Measurements from ENCODE around the gene ARHGAP12. TPM values are rescaled to one million over a fixed set of nuclear protein-coding genes. Genes with fewer than 3 reads are reported as not detected.

ARHGAP12 gene
- polyA plus RNA-seq, 1 donor from 2014 or later, result 62.6 TPM

DNA sequence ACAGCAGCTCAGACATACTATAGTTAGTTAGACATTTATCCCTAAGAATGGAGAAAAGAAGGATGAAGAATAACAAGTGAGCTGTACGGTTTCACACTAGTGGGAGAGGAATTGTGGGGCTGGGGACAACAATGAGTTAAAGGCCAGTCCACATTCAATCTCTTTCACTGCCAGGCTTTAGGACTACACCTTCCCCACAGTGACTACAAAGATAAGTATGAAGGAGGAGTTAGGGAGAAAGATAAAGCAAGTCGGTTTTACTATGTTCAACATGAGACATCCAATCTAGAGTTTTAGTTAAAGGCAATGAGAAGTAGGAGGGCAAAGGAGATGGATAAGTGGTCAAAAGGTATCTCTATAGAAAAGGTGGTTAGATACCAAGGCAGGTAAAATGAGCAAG lies 16.3 kb downstream of the ARHGAP12 start:
- Histone ChIP-seq H3F3A (ENCODE audit: insufficient read depth, low read length, poor library complexity, severe bottlenecking) (no peaks in the 10 kb centered on the region), H3K27ac (ENCODE audit: low read length) (no peak overlapping the region), H3K79me2 (replicated peaks; ENCODE audit: insufficient read depth, low read length) (peaks cover 46% of the 10 kb centered on the region), H3K4me2 (ENCODE audit: low read length) (no peak overlapping the region), H3K9me2 (ENCODE audit: insufficient read depth, low read length) (no peaks in the 10 kb centered on the region), H3K4me3 (ENCODE audit: low read length) (no peak overlapping the region), H3K27me3 (ENCODE audit: insufficient read depth, low read depth, low read length) (no peaks in the 10 kb centered on the region), H3K36me3 (ENCODE audit: insufficient read depth, low read length) (no peaks in the 10 kb centered on the region), H4K20me1 (ENCODE audit: insufficient read depth) (no peaks in the 10 kb centered on the region), H3K9ac (ENCODE audit: low read length) (no peak overlapping the region), H2AFZ (ENCODE audit: low read depth, low read length) (no peak overlapping the region), H3K9me3 (ENCODE audit: low read length) (no peaks in the 10 kb centered on the region)
- no peak for TF ChIP-seq REST (IDR thresholded peaks at IDR 0.05; ENCODE audit: borderline replicate concordance)
- TF ChIP-seq MXI1 (conservative IDR thresholded peaks at IDR 0.05; ENCODE audit: poor library complexity, severe bottlenecking), result no peak
- TF ChIP-seq SMC3 (conservative IDR thresholded peaks at IDR 0.05; ENCODE audit: poor library complexity), result no peak
- no peak for TF ChIP-seq POLR2AphosphoS5 (IDR thresholded peaks at IDR 0.05)
- TF ChIP-seq TAF1 (IDR thresholded peaks at IDR 0.05; ENCODE audit: low read depth), result no peak
- TF ChIP-seq EP300 (conservative IDR thresholded peaks at IDR 0.05; ENCODE audit: poor library complexity, severe bottlenecking), result no peak
- TF ChIP-seq, protein P1, sequence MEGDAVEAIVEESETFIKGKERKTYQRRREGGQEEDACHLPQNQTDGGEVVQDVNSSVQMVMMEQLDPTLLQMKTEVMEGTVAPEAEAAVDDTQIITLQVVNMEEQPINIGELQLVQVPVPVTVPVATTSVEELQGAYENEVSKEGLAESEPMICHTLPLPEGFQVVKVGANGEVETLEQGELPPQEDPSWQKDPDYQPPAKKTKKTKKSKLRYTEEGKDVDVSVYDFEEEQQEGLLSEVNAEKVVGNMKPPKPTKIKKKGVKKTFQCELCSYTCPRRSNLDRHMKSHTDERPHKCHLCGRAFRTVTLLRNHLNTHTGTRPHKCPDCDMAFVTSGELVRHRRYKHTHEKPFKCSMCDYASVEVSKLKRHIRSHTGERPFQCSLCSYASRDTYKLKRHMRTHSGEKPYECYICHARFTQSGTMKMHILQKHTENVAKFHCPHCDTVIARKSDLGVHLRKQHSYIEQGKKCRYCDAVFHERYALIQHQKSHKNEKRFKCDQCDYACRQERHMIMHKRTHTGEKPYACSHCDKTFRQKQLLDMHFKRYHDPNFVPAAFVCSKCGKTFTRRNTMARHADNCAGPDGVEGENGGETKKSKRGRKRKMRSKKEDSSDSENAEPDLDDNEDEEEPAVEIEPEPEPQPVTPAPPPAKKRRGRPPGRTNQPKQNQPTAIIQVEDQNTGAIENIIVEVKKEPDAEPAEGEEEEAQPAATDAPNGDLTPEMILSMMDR (IDR thresholded peaks at IDR 0.05; ENCODE audit: poor library complexity, severe bottlenecking), result no peak
- no peak for TF ChIP-seq RAD21 (conservative IDR thresholded peaks at IDR 0.05)
- no peak for TF ChIP-seq EZH2 (IDR thresholded peaks at IDR 0.05; ENCODE audit: borderline replicate concordance, insufficient read depth, low read length, poor library complexity, severe bottlenecking)

DNA sequence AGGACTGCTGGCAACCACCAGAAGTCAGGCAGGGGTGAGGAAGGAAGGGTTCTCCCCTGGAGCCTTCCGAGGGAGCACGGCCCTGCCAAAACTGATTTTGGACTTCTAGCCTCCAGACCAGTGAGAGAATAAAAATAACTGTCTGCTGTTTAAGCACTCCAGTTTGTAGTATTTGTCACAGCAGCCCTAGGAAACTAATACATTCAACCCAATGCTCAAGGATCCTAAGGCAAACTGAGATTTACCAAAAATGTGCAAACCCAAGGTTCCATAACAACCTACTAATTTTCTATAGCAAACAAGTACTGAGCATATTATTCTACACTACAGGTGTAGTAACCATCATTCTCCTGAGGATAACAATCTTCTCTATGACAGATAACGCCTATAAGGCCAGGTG lies 18.6 kb downstream of the ARHGAP12 start:
- Histone ChIP-seq H3K79me2 (replicated peaks; ENCODE audit: insufficient read depth, low read length) (peaks cover 46% of the 10 kb centered on the region), H3K9me2 (ENCODE audit: insufficient read depth, low read length) (no peaks in the 10 kb centered on the region), H3K9ac (ENCODE audit: low read length) (no peak overlapping the region), H3K27me3 (ENCODE audit: insufficient read depth, low read depth, low read length) (no peaks in the 10 kb centered on the region), H4K20me1 (ENCODE audit: insufficient read depth) (no peaks in the 10 kb centered on the region), H3K4me3 (ENCODE audit: low read length) (no peak overlapping the region), H3F3A (ENCODE audit: insufficient read depth, low read length, poor library complexity, severe bottlenecking) (no peaks in the 10 kb centered on the region), H3K36me3 (ENCODE audit: insufficient read depth, low read length) (no peaks in the 10 kb centered on the region), H3K9me3 (ENCODE audit: low read length) (no peaks in the 10 kb centered on the region), H3K27ac (ENCODE audit: low read length) (no peak overlapping the region), H2AFZ (ENCODE audit: low read depth, low read length) (no peak overlapping the region), H3K4me2 (ENCODE audit: low read length) (no peak overlapping the region)
- TF ChIP-seq, protein P1 (IDR thresholded peaks at IDR 0.05; ENCODE audit: poor library complexity, severe bottlenecking), result no peak
- TF ChIP-seq RAD21 (conservative IDR thresholded peaks at IDR 0.05), result no peak
- TF ChIP-seq REST (IDR thresholded peaks at IDR 0.05; ENCODE audit: borderline replicate concordance), result no peak
- TF ChIP-seq TAF1 (IDR thresholded peaks at IDR 0.05; ENCODE audit: low read depth), result no peak
- TF ChIP-seq POLR2AphosphoS5 (IDR thresholded peaks at IDR 0.05), result no peak
- no peak for TF ChIP-seq MXI1 (conservative IDR thresholded peaks at IDR 0.05; ENCODE audit: poor library complexity, severe bottlenecking)
- no peak for TF ChIP-seq EZH2 (IDR thresholded peaks at IDR 0.05; ENCODE audit: borderline replicate concordance, insufficient read depth, low read length, poor library complexity, severe bottlenecking)
- TF ChIP-seq SMC3 (conservative IDR thresholded peaks at IDR 0.05; ENCODE audit: poor library complexity), result no peak
- TF ChIP-seq EP300 (conservative IDR thresholded peaks at IDR 0.05; ENCODE audit: poor library complexity, severe bottlenecking), result no peak

Data from neural cell (in vitro differentiated cells).